HepG2 (cell line): ENCODE measurements around the gene XPC. TPM values are rescaled to one million over a fixed set of nuclear protein-coding genes. Genes with fewer than 3 reads are reported as not detected.

Experiments used
- ATAC-seq: fragments of 200-7000 bp; cut with Tn5 transposase; 3 replicates; pipeline ENCODE4 v1.9.1; 2020; ENCODE audit warnings: mild to moderate bottlenecking, moderate library complexity
- BruUV-seq: library from RNA; stranded (reverse); fragments of 400-500 nt; replicated peaks from 2 replicates; lab custom pipeline; 2021; lab: Mats Ljungman, UMichigan
- CTCF ChIA-PET: fragments of 300-600 bp; formaldehyde crosslinking; extraction: SDS; loops from one replicate; lab custom pipeline; 2021; ENCODE audit warnings: low total read pairs, inconsistent platforms, low intra/inter-chr PET ratio; lab: Yijun Ruan, JAX
- POLR2A ChIA-PET: fragments of 350-600 bp; sonication (Branson Sonifier 250); formaldehyde crosslinking; loops from one replicate; lab custom pipeline; 2020; ENCODE audit warnings: antibody characterized with exemption, inconsistent platforms; lab: Yijun Ruan, JAX
- DNase-seq: peaks from one replicate; pipeline ENCODE4 v3.0.0-alpha.2; 2015; ENCODE audit warnings: low spot score
- FAIRE-seq: peaks from 3 replicates; lab custom pipeline; 2011; peaks lifted over from hg19 to GRCh38; lab: Jason Lieb, UNC
- H2AFZ ChIP-seq: one replicate; pipeline ENCODE4 v1.6.1; 2011; ENCODE audit warnings: low read length, inconsistent platforms
- H3K27ac ChIP-seq: fragments of 300-600 bp; 3 replicates; pipeline ENCODE4 v1.8.0; 2011; ENCODE audit warnings: mixed run types, mild to moderate bottlenecking, mixed read lengths, low read length, inconsistent platforms; ENCODE audit not compliant: insufficient read depth; ENCODE audit errors: extremely low read length
- H3K27me3 ChIP-seq, 2 experiments: fragments of 200-600 bp in 1 of 2; 2 replicates in 1 of 2; 3 replicates in 1 of 2; pipeline versions ENCODE4 v1.6.0 to v1.8.0; 2011; ENCODE audit warnings: low read length in 2 of 2, mild to moderate bottlenecking in 2 of 2, moderate library complexity in 2 of 2, inconsistent platforms in 1 of 2; ENCODE audit not compliant: insufficient read depth in 2 of 2, control insufficient read depth in 1 of 2
- H3K36me3 ChIP-seq, 2 experiments: fragments of 200-600 bp in 1 of 2; replicated peaks in 1 of 2; 2 replicates in 1 of 2; 3 replicates in 1 of 2; pipeline versions ENCODE4 v1.5.1 to v1.8.0; 2011; ENCODE audit warnings: low read length in 2 of 2, inconsistent platforms in 1 of 2; ENCODE audit not compliant: insufficient read depth in 2 of 2, control insufficient read depth in 1 of 2
- H3K4me1 ChIP-seq: 2 replicates; pipeline ENCODE4 v1.5.1; 2012; ENCODE audit warnings: low read length, inconsistent platforms; ENCODE audit not compliant: insufficient read depth
- H3K4me2 ChIP-seq: 2 replicates; pipeline ENCODE4 v1.6.0; 2011; ENCODE audit warnings: low read depth, low read length, inconsistent platforms
- H3K4me3 ChIP-seq, 3 experiments: fragments of 200-600 bp in 1 of 3; sonication (generic), shearing (Covaris generic) in 1 of 3; replicated peaks in 1 of 3; 2 replicates each; pipeline ENCODE4 v1.5.1; 2011 to 2016; ENCODE audit warnings: low read length in 3 of 3, inconsistent platforms in 2 of 3, low read depth in 2 of 3, mild to moderate bottlenecking in 2 of 3, control low read depth in 1 of 3, mixed read lengths in 1 of 3; ENCODE audit not compliant: insufficient read depth in 1 of 3
- H3K79me2 ChIP-seq: one replicate; pipeline ENCODE4 v1.6.1; 2011; ENCODE audit warnings: low read length, inconsistent platforms; ENCODE audit not compliant: insufficient read depth
- H3K9ac ChIP-seq: 2 replicates; pipeline ENCODE4 v1.6.0; 2011; ENCODE audit warnings: mild to moderate bottlenecking, low read depth, low read length, inconsistent platforms; ENCODE audit not compliant: insufficient read depth
- H3K9me3 ChIP-seq: 2 replicates; pipeline ENCODE4 v1.5.1; 2012; ENCODE audit warnings: mild to moderate bottlenecking, low read length
- H4K20me1 ChIP-seq: 2 replicates; pipeline ENCODE4 v1.6.0; 2011; ENCODE audit warnings: inconsistent platforms, mild to moderate bottlenecking, low read length, moderate library complexity; ENCODE audit not compliant: insufficient read depth
- AKAP8 ChIP-seq: sonication (generic); formaldehyde crosslinking; IDR thresholded peaks from 2 replicates; pipeline ENCODE4 v1.5.1; 2020; ENCODE audit warnings: mild to moderate bottlenecking, missing genetic modification reagents
- ATF1 ChIP-seq: IDR thresholded peaks from 2 replicates; pipeline ENCODE4 v1.6.1; 2016; ENCODE audit warnings: mild to moderate bottlenecking, control low read depth
- ATF7-NPFF ChIP-seq: sonication (generic); formaldehyde crosslinking; IDR thresholded peaks from 2 replicates; pipeline ENCODE4 v1.8.1; 2023; ENCODE audit warnings: mild to moderate bottlenecking, low read depth, missing genetic modification reagents, moderate library complexity
- CBFB ChIP-seq: sonication (generic); formaldehyde crosslinking; IDR thresholded peaks from 2 replicates; pipeline ENCODE4 v1.4.0; 2020; ENCODE audit warnings: missing genetic modification reagents
- CBX1 ChIP-seq: IDR thresholded peaks from one replicate; pipeline ENCODE4 v1.6.1; 2016; ENCODE audit warnings: antibody characterized with exemption, low read depth
- DPF2 ChIP-seq: sonication (generic); formaldehyde crosslinking; IDR thresholded peaks from 2 replicates; pipeline ENCODE4 v1.4.0; 2020; ENCODE audit warnings: mild to moderate bottlenecking, low read depth, missing genetic modification reagents, borderline replicate concordance
- DRAP1 ChIP-seq: IDR thresholded peaks from 2 replicates; pipeline ENCODE4 v1.6.1; 2016; ENCODE audit warnings: missing genetic modification reagents, missing compliant biosample characterization
- MXD4 ChIP-seq: IDR thresholded peaks from 2 replicates; pipeline ENCODE4 v1.6.1; 2016; ENCODE audit warnings: mild to moderate bottlenecking, missing biosample characterization, missing genetic modification reagents
- SOX6 ChIP-seq, 2 experiments: fragments of 450-650 bp in 1 of 2; sonication (generic) in 1 of 2; formaldehyde crosslinking in 1 of 2; IDR thresholded peaks; 2 replicates each; pipeline versions ENCODE4 v1.4.0 to v1.6.1; 2017 to 2020; ENCODE audit warnings: antibody characterized with exemption in 1 of 2, mild to moderate bottlenecking in 1 of 2, missing genetic modification reagents in 1 of 2
- ZNF234 ChIP-seq: sonication (generic); formaldehyde crosslinking; conservative IDR thresholded peaks from 2 replicates; pipeline ENCODE4 v1.5.1; 2020; ENCODE audit warnings: mild to moderate bottlenecking, missing genetic modification reagents
- ZNF577 ChIP-seq: sonication (generic); formaldehyde crosslinking; IDR thresholded peaks from 2 replicates; pipeline ENCODE4 v1.4.0; 2020; ENCODE audit warnings: mild to moderate bottlenecking, low read depth, missing genetic modification reagents, borderline replicate concordance
- ZUFSP ChIP-seq: sonication (generic); formaldehyde crosslinking; IDR thresholded peaks from 2 replicates; pipeline ENCODE4 v1.9.0; 2021; ENCODE audit warnings: missing genetic modification reagents, mild to moderate bottlenecking, borderline replicate concordance
- WGBS: methylation state at CpG from one replicate; pipeline ENCODE4 v1.1.6; 2017; ENCODE audit warnings: low lambda C conversion rate; 5-methylcytosine and 5-hydroxymethylcytosine counted together
- in situ Hi-C: cut with HindIII; loops from 2 replicates; pipeline ENCODE4 v1.10.0; 2017; ENCODE audit warnings: low pct_unique_long_range_greater_than_20kb; ENCODE audit not compliant: extremely low pct_ligation_motif_present
- intact Hi-C: fragments of 100-400 bp; cut with micrococcal nuclease; formaldehyde crosslinking; loops from one replicate; pipeline ENCODE4 v1.10.0; 2022; ENCODE audit not compliant: unreplicated experiment
- polyA plus RNA-seq, 8 experiments: library from polyadenylated mRNA; depleted of rRNA in 3 of 8; stranded (reverse) in 7 of 8; unstranded in 1 of 8; fragments of >200 nt; fragmentation: Illumina TruSeq in 4 of 8; extraction: Trizol in 4 of 8; gene quantifications; 2 replicates each; pipeline versions ENCODE4 v1.2.1 to v1.2.3, GENCODE V29; 2011 to 2016; ENCODE audit warnings: low read depth in 4 of 8, missing spikeins in 1 of 8, mixed read lengths in 1 of 8; ENCODE audit not compliant: insufficient read depth in 1 of 8
- total RNA-seq, 5 experiments: library from RNA; depleted of rRNA; stranded (reverse); fragments of >200 nt; fragmentation: Illumina TruSeq; extraction: Trizol; gene quantifications; 2 replicates each; pipeline ENCODE4 v1.2.3, GENCODE V29; 2016; ENCODE audit warnings: low read depth in 1 of 5

Gene XPC
- total and polyA plus RNA-seq, 2 of the 13 experiments (the other 11 are each of a cell fraction or from before 2014, with no cell fraction given) = 9.4 to 24.1 TPM

- Histone ChIP-seq H2AFZ (no peak overlapping the region), H3K9me3 (no peaks in the 10 kb centered on the region), H3K27me3 (no peaks in the 10 kb centered on the region; a peak in 1 of 5 replicates), H3K4me3 (no peak overlapping the region), H3K4me1 (peaks cover 49% of the 10 kb centered on the region), H3K4me2 (no peak overlapping the region), H4K20me1 (no peaks in the 10 kb centered on the region), H3K27ac (no peak overlapping the region), H3K9ac (no peak overlapping the region), H3K79me2 (no peaks in the 10 kb centered on the region), H3K36me3 (no peaks in the 10 kb centered on the region)
- BruUV-seq = no TSS peak
- WGBS = 29% methylated on average over 4 of the region's 4 CpGs
- no peak for DNase-seq
- ChIA-PET POLR2A (no interaction called here), CTCF (no interaction called here)
- no peak for TF ChIP-seq AKAP8
- no peak for FAIRE-seq
- in situ Hi-C loops (no loop called here), intact Hi-C loops (no loop called here)
- no peak for ATAC-seq
Observed at GRCh38 chr3:14210843-14211594, 32.6 kb upstream of the XPC start.

GRCh38 chr3:14210290-14210688 lies 31.9 kb upstream of the XPC start:
- Histone ChIP-seq H4K20me1 (no peaks in the 10 kb centered on the region), H3K9ac (no peak overlapping the region), H3K9me3 (no peaks in the 10 kb centered on the region), H3K36me3 (no peaks in the 10 kb centered on the region), H3K4me1 (peaks cover 45% of the 10 kb centered on the region), H3K79me2 (no peaks in the 10 kb centered on the region), H2AFZ (no peak overlapping the region), H3K27ac (no peak overlapping the region), H3K4me3 (no peak overlapping the region), H3K4me2 (no peak overlapping the region), H3K27me3 (no peaks in the 10 kb centered on the region; a peak in 1 of 5 replicates)
- BruUV-seq = no TSS peak
- in situ Hi-C loops = no loop called here
- DNase-seq (no peak), FAIRE-seq (no peak), ATAC-seq (no peak)
- intact Hi-C loops = no loop called here
- TF ChIP-seq DRAP1 (CRISPR knock-in tag) = no peak
- TF ChIP-seq CBX1 = no peak
- no peak for TF ChIP-seq ATF7-NPFF (CRISPR knock-in tag)
- TF ChIP-seq CBFB = no peak
- TF ChIP-seq DPF2 (CRISPR knock-in tag) = no peak
- no peak for TF ChIP-seq AKAP8
- TF ChIP-seq ZNF234 (CRISPR knock-in tag) = no peak
- TF ChIP-seq SOX6 (IDR thresholded peaks at IDR 0.05) = no peak
- TF ChIP-seq SOX6 (CRISPR knock-in tag; IDR thresholded peaks at IDR 0.05) = no peak
- TF ChIP-seq MXD4 (CRISPR knock-in tag) = no peak
- no peak for TF ChIP-seq ATF1 (CRISPR knock-in tag)
- no peak for TF ChIP-seq ZUFSP (CRISPR knock-in tag)
- TF ChIP-seq ZNF577 (CRISPR knock-in tag) = no peak
- 32% methylated on average over 3 of the region's 3 CpGs for WGBS
- CTCF ChIA-PET = no interaction called here
- POLR2A ChIA-PET = no interaction called here
